Endodermal cell (in vitro differentiated cells): ENCODE measurements around the gene ACTR3. TPM values are rescaled to one million over a fixed set of nuclear protein-coding genes. Genes with fewer than 3 reads are reported as not detected.

Experiments
- DNase-seq: peaks from one replicate; pipeline ENCODE4 v3.0.0-alpha.2; 2017
- H3K27ac ChIP-seq: 2 replicates; pipeline ENCODE4 v1.5.1; 2013; ENCODE audit warnings: mild to moderate bottlenecking, low read depth, low read length, moderate library complexity
- H3K27me3 ChIP-seq: 2 replicates; pipeline ENCODE4 v1.6.1; 2013; ENCODE audit warnings: mild to moderate bottlenecking, low read length, moderate library complexity; ENCODE audit not compliant: insufficient read depth, control insufficient read depth, poor library complexity, severe bottlenecking
- H3K36me3 ChIP-seq: 2 replicates; pipeline ENCODE4 v1.7.0; 2013; ENCODE audit warnings: mild to moderate bottlenecking, low read length, moderate library complexity; ENCODE audit not compliant: control insufficient read depth, insufficient read depth
- H3K4me1 ChIP-seq: one replicate; pipeline ENCODE4 v1.7.0; 2013; ENCODE audit warnings: low read length; ENCODE audit not compliant: control insufficient read depth, insufficient read depth
- H3K4me3 ChIP-seq: 2 replicates; pipeline ENCODE4 v1.5.1; 2013; ENCODE audit warnings: mild to moderate bottlenecking, low read length, moderate library complexity
- H3K9ac ChIP-seq: 2 replicates; pipeline ENCODE4 v1.6.1; 2013; ENCODE audit warnings: mild to moderate bottlenecking, low read length, moderate library complexity; ENCODE audit not compliant: poor library complexity, severe bottlenecking; ENCODE audit errors: extremely low read depth
- H3K9me3 ChIP-seq: 2 replicates; pipeline ENCODE4 v1.6.1; 2013; ENCODE audit warnings: mild to moderate bottlenecking, low read length, moderate library complexity; ENCODE audit not compliant: control insufficient read depth
- H3K27ac Mint-ChIP-seq: 2 replicates; pipeline ENCODE4 v1.8.0; 2020; ENCODE audit warnings: mixed read lengths
- H3K27me3 Mint-ChIP-seq: 2 replicates; pipeline ENCODE4 v1.8.0; 2021; ENCODE audit warnings: mild to moderate bottlenecking, mixed read lengths; ENCODE audit not compliant: insufficient read depth
- H3K36me3 Mint-ChIP-seq: 2 replicates; pipeline ENCODE4 v1.8.0; 2020; ENCODE audit warnings: low read depth, mixed read lengths
- H3K4me1 Mint-ChIP-seq: 2 replicates; pipeline ENCODE4 v1.8.0; 2020; ENCODE audit warnings: mixed read lengths
- H3K4me3 Mint-ChIP-seq: 2 replicates; pipeline ENCODE4 v1.8.0; 2020; ENCODE audit warnings: mild to moderate bottlenecking, moderate library complexity, mixed read lengths
- H3K9me3 Mint-ChIP-seq: 2 replicates; pipeline ENCODE4 v1.8.0; 2020; ENCODE audit warnings: mild to moderate bottlenecking, mixed read lengths
- WGBS, 2 experiments: methylation state at CpG; one replicate each; pipeline versions ENCODE4 v1.1.5 to v1.1.7; 2013; ENCODE audit warnings: missing lambda C conversion rate in 2 of 2, mixed read lengths in 1 of 2; ENCODE audit not compliant: insufficient coverage in 1 of 2, insufficient read length in 1 of 2; 5-methylcytosine and 5-hydroxymethylcytosine counted together
- total RNA-seq, 2 donors: library from RNA; stranded (reverse); fragmentation: NEBNext Ultra II Directional in 1 of 2; extraction: Animal tissue kit (Norgen Biotek cat#: 25700) in 1 of 2; gene quantifications; 2 replicates in 1 of 2; 3 replicates in 1 of 2; pipeline ENCODE4 v1.2.1, GENCODE V29; 2021
- TF ChIP-seq, protein P1 (sequence below): fragments of 200-600 bp; sonication (generic); conservative IDR thresholded peaks from 2 replicates; pipeline ENCODE4 v1.5.0; 2021; ENCODE audit warnings: antibody characterized with exemption, mild to moderate bottlenecking

ACTR3 gene
- total RNA-seq, 2 donors from 2014 or later: 168 to 192 TPM

- H3K9me3 Mint-ChIP-seq: peaks cover 2% of the 10 kb centered on the region
- no peaks in the 10 kb centered on the region for H3K4me1 ChIP-seq
- H3K27me3 Mint-ChIP-seq: no peaks in the 10 kb centered on the region
- WGBS, 2 experiments: 86 to 98% methylated on average over 1 to 2 of the region's 2 CpGs
- no peak overlapping the region for H3K27ac ChIP-seq
- TF ChIP-seq, protein P1, sequence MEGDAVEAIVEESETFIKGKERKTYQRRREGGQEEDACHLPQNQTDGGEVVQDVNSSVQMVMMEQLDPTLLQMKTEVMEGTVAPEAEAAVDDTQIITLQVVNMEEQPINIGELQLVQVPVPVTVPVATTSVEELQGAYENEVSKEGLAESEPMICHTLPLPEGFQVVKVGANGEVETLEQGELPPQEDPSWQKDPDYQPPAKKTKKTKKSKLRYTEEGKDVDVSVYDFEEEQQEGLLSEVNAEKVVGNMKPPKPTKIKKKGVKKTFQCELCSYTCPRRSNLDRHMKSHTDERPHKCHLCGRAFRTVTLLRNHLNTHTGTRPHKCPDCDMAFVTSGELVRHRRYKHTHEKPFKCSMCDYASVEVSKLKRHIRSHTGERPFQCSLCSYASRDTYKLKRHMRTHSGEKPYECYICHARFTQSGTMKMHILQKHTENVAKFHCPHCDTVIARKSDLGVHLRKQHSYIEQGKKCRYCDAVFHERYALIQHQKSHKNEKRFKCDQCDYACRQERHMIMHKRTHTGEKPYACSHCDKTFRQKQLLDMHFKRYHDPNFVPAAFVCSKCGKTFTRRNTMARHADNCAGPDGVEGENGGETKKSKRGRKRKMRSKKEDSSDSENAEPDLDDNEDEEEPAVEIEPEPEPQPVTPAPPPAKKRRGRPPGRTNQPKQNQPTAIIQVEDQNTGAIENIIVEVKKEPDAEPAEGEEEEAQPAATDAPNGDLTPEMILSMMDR: no peak
- no peak for DNase-seq
- no peaks in the 10 kb centered on the region for H3K9me3 ChIP-seq
- H3K27ac Mint-ChIP-seq: no peak overlapping the region
- peaks cover 7% of the 10 kb centered on the region for H3K27me3 ChIP-seq
- H3K4me3 Mint-ChIP-seq: no peak overlapping the region
- H3K36me3 ChIP-seq: no peaks in the 10 kb centered on the region
- no peak overlapping the region for H3K4me3 ChIP-seq
- no peak overlapping the region for H3K9ac ChIP-seq
- no peaks in the 10 kb centered on the region for H3K4me1 Mint-ChIP-seq
- no peaks in the 10 kb centered on the region for H3K36me3 Mint-ChIP-seq
These were observed 120.1 kb downstream of the ACTR3 start for GRCh38 chr2:114010001-114010400.

DNA sequence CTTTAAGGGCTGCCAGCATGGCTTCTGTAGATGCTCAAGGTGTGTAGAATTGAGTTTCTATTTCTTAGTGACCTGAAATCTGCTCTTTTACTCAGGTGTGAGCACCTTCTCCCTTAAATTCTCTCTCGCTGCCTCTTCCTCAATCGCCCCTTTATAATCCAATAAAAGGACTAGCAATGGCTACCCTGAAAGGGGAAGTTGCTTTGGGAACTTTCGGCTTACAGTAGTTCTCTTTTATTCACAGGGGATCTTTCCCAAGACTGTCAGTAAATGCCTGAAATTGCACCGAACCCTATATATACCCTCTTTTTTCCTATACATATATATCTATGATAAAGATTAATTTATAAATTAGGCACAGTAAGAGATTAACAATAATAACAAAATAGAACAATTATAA is 121.8 kb downstream of the ACTR3 start:
- peaks cover 7% of the 10 kb centered on the region for H3K27me3 ChIP-seq
- H3K9me3 ChIP-seq: no peaks in the 10 kb centered on the region
- H3K27ac ChIP-seq: no peak overlapping the region
- Mint-ChIP-seq H3K27ac (no peak overlapping the region), H3K9me3 (no peaks in the 10 kb centered on the region), H3K27me3 (peaks cover 2% of the 10 kb centered on the region), H3K4me3 (no peak overlapping the region), H3K36me3 (no peaks in the 10 kb centered on the region), H3K4me1 (no peaks in the 10 kb centered on the region)
- WGBS, 2 experiments: 89 to 100% methylated on average over 1 to 2 of the region's 4 CpGs
- no peak overlapping the region for H3K4me3 ChIP-seq
- no peaks in the 10 kb centered on the region for H3K36me3 ChIP-seq
- H3K4me1 ChIP-seq: no peaks in the 10 kb centered on the region
- H3K9ac ChIP-seq: no peak overlapping the region
- TF ChIP-seq, protein P1: no peak
- DNase-seq: no peak

Other genes starting within 250 kb of the ACTR3 start
- 10 to 100 TPM; 37.1 to 39.0 TPM for gene SLC35F5, start 133.4 kb upstream of the ACTR3 start, total RNA-seq